ENCODE results near the gene ZNF20.

The ZNF20 gene

DNA sequence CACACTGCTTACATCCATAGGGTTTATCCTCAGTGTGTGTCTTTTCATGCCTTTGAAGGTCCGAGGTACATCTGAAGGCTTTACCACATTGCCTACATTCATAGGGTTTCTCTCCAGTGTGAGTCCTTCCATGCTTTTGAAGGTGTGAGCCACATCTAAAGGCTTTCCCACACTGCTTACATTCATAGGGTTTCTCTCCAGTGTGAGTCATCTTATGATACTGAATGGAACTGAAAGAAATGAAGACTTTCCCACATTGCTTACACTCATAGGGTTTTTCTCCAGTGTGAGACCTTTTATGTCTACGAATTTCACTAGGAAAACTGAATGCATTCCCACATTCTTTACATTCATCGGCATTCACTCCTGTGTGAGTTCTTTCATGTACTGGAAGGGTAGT, 7.1 kb downstream of the ZNF20 start:
- no peak overlapping the region for H3K27ac ChIP-seq (replicated peaks)
- no peak overlapping the region for H3K4me3 ChIP-seq (replicated peaks; ENCODE audit: insufficient read depth, low read length)
- no peak for DNase-seq (ENCODE audit: low read depth in 1 of 2, low spot score in 1 of 2)
- no peaks in the 10 kb centered on the region for H3K27me3 ChIP-seq (ENCODE audit: insufficient read depth, poor library complexity, severe bottlenecking)
- TF ChIP-seq GABPA (IDR thresholded peaks at IDR 0.05; ENCODE audit: low read depth) (no peak), POLR2AphosphoS5 (IDR thresholded peaks at IDR 0.05; ENCODE audit: low read depth) (no peak), SPI1 (IDR thresholded peaks at IDR 0.05; ENCODE audit: borderline replicate concordance, low read depth) (no peak)
- TF ChIP-seq, protein P1, sequence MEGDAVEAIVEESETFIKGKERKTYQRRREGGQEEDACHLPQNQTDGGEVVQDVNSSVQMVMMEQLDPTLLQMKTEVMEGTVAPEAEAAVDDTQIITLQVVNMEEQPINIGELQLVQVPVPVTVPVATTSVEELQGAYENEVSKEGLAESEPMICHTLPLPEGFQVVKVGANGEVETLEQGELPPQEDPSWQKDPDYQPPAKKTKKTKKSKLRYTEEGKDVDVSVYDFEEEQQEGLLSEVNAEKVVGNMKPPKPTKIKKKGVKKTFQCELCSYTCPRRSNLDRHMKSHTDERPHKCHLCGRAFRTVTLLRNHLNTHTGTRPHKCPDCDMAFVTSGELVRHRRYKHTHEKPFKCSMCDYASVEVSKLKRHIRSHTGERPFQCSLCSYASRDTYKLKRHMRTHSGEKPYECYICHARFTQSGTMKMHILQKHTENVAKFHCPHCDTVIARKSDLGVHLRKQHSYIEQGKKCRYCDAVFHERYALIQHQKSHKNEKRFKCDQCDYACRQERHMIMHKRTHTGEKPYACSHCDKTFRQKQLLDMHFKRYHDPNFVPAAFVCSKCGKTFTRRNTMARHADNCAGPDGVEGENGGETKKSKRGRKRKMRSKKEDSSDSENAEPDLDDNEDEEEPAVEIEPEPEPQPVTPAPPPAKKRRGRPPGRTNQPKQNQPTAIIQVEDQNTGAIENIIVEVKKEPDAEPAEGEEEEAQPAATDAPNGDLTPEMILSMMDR (IDR thresholded peaks at IDR 0.05; ENCODE audit: insufficient read depth, low read length): no peak
- TF ChIP-seq, protein P2, sequence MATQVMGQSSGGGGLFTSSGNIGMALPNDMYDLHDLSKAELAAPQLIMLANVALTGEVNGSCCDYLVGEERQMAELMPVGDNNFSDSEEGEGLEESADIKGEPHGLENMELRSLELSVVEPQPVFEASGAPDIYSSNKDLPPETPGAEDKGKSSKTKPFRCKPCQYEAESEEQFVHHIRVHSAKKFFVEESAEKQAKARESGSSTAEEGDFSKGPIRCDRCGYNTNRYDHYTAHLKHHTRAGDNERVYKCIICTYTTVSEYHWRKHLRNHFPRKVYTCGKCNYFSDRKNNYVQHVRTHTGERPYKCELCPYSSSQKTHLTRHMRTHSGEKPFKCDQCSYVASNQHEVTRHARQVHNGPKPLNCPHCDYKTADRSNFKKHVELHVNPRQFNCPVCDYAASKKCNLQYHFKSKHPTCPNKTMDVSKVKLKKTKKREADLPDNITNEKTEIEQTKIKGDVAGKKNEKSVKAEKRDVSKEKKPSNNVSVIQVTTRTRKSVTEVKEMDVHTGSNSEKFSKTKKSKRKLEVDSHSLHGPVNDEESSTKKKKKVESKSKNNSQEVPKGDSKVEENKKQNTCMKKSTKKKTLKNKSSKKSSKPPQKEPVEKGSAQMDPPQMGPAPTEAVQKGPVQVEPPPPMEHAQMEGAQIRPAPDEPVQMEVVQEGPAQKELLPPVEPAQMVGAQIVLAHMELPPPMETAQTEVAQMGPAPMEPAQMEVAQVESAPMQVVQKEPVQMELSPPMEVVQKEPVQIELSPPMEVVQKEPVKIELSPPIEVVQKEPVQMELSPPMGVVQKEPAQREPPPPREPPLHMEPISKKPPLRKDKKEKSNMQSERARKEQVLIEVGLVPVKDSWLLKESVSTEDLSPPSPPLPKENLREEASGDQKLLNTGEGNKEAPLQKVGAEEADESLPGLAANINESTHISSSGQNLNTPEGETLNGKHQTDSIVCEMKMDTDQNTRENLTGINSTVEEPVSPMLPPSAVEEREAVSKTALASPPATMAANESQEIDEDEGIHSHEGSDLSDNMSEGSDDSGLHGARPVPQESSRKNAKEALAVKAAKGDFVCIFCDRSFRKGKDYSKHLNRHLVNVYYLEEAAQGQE (IDR thresholded peaks at IDR 0.05; ENCODE audit: insufficient replicate concordance, low read depth): no peak

DNA sequence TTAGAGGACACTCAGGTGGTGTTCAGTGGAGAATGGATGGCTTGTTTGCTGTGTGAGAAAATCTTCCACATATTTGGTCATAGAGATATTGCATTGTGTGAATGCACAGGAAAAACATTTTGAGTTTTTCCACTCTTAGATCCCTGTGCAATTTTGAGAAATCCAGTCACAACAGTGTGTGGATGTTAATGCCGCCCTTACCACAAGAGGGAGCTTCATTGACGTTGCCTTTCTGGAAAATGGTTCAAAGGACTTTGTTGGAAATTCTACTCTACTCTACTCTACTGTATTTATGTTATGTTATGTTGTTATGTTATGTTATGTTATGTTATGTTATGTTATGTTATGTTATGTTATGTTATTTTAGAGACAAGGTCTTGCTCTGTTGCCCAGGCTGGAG, 13.4 kb downstream of the ZNF20 start:
- TF ChIP-seq, protein P1 (IDR thresholded peaks at IDR 0.05; ENCODE audit: insufficient read depth, low read length): peak; percentile 35
- no peak for TF ChIP-seq GABPA (IDR thresholded peaks at IDR 0.05; ENCODE audit: low read depth)
- Histone ChIP-seq H3K27ac (replicated peaks) (no peak overlapping the region), H3K27me3 (ENCODE audit: insufficient read depth, poor library complexity, severe bottlenecking) (no peaks in the 10 kb centered on the region), H3K4me3 (replicated peaks; ENCODE audit: insufficient read depth, low read length) (no peak overlapping the region)
- DNase-seq (ENCODE audit: low read depth in 1 of 2, low spot score in 1 of 2): peak in 1 of 2 experiments; percentile 6

DNA sequence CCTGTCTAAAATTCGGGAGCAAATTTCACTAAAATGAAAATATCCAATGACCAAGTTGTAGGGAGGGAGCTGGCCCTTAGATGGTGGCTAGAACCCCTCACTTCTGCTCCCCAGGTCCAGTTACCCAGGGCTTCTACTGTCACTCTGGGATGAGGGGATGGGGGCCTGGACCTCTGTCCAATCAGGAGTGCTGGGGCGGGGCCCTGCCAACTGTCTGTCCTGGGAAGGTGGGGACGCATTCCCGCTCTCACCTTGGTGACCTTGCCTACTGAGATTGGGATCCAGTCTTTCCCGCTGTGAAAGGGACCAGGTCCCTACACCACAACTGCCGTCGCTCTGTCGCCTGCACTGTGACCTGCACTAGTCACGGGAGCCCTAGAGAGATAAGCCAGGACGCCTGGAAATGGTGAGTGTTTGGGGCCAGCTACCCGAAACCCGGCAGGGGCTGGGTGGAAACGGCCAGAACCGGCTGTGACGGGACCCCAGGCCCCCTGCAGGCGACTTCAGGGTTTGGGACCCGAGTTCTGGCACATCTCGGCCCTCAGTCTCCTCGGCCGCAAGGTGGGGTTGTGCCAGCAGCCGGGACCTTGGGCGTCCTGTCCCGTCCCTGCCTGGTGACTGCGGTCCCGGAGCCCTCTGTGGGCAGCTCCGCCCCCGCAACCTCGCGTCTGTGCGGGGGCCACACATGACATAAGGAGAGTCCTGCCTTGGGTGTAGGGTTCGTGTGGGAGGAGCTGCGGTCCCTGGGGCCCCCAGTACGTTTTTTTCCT, 22.8 kb downstream of the ZNF20 start:
- TF ChIP-seq, protein P2 (IDR thresholded peaks at IDR 0.05; ENCODE audit: insufficient replicate concordance, low read depth): no peak
- no peak for TF ChIP-seq GABPA (IDR thresholded peaks at IDR 0.05; ENCODE audit: low read depth)
- TF ChIP-seq SPI1 (IDR thresholded peaks at IDR 0.05; ENCODE audit: borderline replicate concordance, low read depth): no peak
- TF ChIP-seq, protein P1 (IDR thresholded peaks at IDR 0.05; ENCODE audit: insufficient read depth, low read length): no peak
- no peak for TF ChIP-seq POLR2AphosphoS5 (IDR thresholded peaks at IDR 0.05; ENCODE audit: low read depth)
- Histone ChIP-seq H3K4me3 (replicated peaks; ENCODE audit: insufficient read depth, low read length) (no peak overlapping the region), H3K27ac (replicated peaks) (no peak overlapping the region), H3K27me3 (ENCODE audit: insufficient read depth, poor library complexity, severe bottlenecking) (no peaks in the 10 kb centered on the region)
- DNase-seq (ENCODE audit: low read depth in 1 of 2, low spot score in 1 of 2): no peak

DNA sequence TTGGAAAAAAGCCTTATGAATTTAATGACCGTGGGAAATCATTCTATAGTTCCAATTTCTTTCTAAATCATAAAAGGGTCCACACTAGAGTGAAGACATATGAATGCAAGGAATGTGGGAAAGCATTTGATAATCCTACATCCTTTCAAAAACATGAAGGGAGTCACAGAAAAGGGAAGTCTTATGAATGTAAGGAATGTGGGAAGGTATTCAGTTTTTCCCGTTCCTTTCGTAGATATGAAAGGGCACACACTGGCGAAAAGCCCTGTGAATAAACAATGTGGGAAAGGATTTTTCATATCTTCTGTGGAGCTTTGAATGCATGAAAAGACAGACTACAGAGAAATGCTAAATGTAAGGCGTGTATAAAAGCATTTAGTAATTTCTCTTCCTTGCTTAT, 27.0 kb downstream of the ZNF20 start:
- H3K27me3 ChIP-seq (ENCODE audit: insufficient read depth, poor library complexity, severe bottlenecking): no peaks in the 10 kb centered on the region
- no peak overlapping the region for H3K4me3 ChIP-seq (replicated peaks; ENCODE audit: insufficient read depth, low read length)
- no peak for TF ChIP-seq GABPA (IDR thresholded peaks at IDR 0.05; ENCODE audit: low read depth)
- TF ChIP-seq, protein P2 (IDR thresholded peaks at IDR 0.05; ENCODE audit: insufficient replicate concordance, low read depth): no peak
- no peak for TF ChIP-seq SPI1 (IDR thresholded peaks at IDR 0.05; ENCODE audit: borderline replicate concordance, low read depth)
- TF ChIP-seq, protein P1 (IDR thresholded peaks at IDR 0.05; ENCODE audit: insufficient read depth, low read length): no peak
- no peak for TF ChIP-seq POLR2AphosphoS5 (IDR thresholded peaks at IDR 0.05; ENCODE audit: low read depth)
- H3K27ac ChIP-seq (replicated peaks): no peak overlapping the region
- no peak for DNase-seq (ENCODE audit: low read depth in 1 of 2, low spot score in 1 of 2)

Data from HL-60 (cell line).